IgD-negative memory B cell (primary cell): Measurements from ENCODE around the gene SPAG16. TPM values are rescaled to one million over a fixed set of nuclear protein-coding genes. Genes with fewer than 3 reads are reported as not detected.
"Not testable (repeated sequence)": the region's sequence is repeated elsewhere in the genome, so short reads cannot be mapped to it uniquely, and the experiment has no call there.

Source experiments
- H3K27ac Mint-ChIP-seq, 3 donors: one replicate each; pipeline ENCODE4 v1.8.0; 2020 to 2022; ENCODE audit warnings: mild to moderate bottlenecking in 3 of 3, mixed read lengths in 3 of 3, moderate library complexity in 1 of 3
- H3K27me3 Mint-ChIP-seq: one replicate; pipeline ENCODE4 v1.8.0; 2021; ENCODE audit warnings: mixed read lengths
- H3K36me3 Mint-ChIP-seq: one replicate; pipeline ENCODE4 v1.8.0; 2020; ENCODE audit warnings: mild to moderate bottlenecking, mixed read lengths
- H3K4me1 Mint-ChIP-seq, 3 donors: one replicate each; pipeline ENCODE4 v1.8.0; 2020 to 2022; ENCODE audit warnings: mixed read lengths in 3 of 3, mild to moderate bottlenecking in 1 of 3
- H3K4me3 Mint-ChIP-seq, 4 donors: one replicate each; pipeline ENCODE4 v1.8.0; 2020 to 2022; ENCODE audit warnings: mild to moderate bottlenecking in 4 of 4, mixed read lengths in 4 of 4, moderate library complexity in 3 of 4
- H3K9me3 Mint-ChIP-seq, 3 donors: one replicate each; pipeline ENCODE4 v1.8.0; 2020 to 2021; ENCODE audit warnings: mixed read lengths in 3 of 3, mild to moderate bottlenecking in 1 of 3
- polyA plus RNA-seq: library from polyadenylated mRNA; unstranded; fragments of 300-500 nt; fragmentation: Illumina TruSeq; gene quantifications from one replicate; pipeline ENCODE4 v1.2.3, GENCODE V29; 2021

SPAG16 gene
- polyA plus RNA-seq, 1 donor from 2014 or later: 9.1 TPM

DNA sequence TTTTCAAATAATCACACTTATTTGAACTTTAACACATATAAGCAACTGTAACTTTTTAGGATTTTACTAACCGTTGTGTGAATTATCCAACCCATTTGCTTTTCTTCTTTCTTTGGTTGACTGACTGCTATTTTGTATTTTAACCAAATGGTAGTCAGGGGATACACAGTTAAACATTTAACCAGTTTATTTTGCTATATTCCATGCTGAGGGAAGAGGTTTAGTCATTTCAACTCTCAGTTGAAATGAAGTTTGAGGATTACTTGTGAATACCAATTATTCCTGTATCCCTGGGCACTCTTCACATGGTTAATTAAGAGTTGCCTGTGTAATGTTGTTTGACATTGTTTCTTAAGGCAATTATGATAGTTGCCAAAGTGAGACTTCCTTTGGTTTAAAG, 1.9 kb downstream of the SPAG16 start:
- Mint-ChIP-seq H3K4me1 (peaks cover 23 to 30% (median 24%) of the 10 kb centered on the region in 3 donors), H3K27ac (no peak overlapping the region), H3K27me3 (no peaks in the 10 kb centered on the region), H3K9me3 (no peaks in the 10 kb centered on the region), H3K4me3 (peak overlapping the region in 1 of 4 donors; percentile 98), H3K36me3 (peaks cover 3% of the 10 kb centered on the region)

DNA sequence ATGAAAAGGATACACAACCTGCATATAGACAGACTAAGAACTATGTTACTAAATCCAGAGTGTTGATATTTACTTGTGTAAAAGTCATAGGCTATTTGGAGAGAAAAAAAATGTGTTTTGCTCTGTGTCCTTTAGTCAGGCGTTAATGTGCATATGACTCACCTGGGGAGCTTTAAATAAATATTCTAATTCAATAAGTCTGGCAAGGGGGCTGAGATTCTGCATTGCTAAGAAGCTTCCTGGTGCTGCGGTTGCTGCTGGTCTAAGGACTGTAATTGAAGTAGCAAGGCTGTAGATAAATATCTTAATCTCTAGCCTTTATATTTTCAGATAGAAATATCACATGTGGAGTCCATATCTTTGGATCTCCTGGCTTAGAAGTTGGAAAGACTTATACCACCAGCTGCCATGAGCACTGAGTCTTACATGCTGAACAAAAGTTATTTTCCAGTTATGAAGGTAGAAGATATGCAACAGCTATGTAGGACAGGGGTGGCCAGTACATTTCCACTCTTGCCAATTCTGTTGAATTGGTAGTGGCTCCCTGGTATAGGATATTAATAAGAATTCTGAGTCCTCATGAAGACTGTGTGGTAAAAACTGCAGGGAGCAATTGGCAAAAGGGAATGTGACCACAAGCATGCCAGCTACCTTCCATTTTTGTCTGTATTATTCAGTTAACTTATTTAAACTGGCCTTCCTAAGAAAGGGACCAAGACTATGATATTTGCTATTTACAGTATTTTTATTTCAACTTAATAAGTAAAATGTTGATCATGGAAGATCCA, 4.8 kb downstream of the SPAG16 start:
- peak overlapping the region in 1 of 3 donors; percentile 10 for H3K27ac Mint-ChIP-seq
- H3K9me3 Mint-ChIP-seq: no peaks in the 10 kb centered on the region
- H3K27me3 Mint-ChIP-seq: no peaks in the 10 kb centered on the region
- no peak overlapping the region for H3K4me3 Mint-ChIP-seq
- peaks cover 11 to 28% (median 14%) of the 10 kb centered on the region in 3 donors for H3K4me1 Mint-ChIP-seq
- peaks cover 2% of the 10 kb centered on the region for H3K36me3 Mint-ChIP-seq

DNA sequence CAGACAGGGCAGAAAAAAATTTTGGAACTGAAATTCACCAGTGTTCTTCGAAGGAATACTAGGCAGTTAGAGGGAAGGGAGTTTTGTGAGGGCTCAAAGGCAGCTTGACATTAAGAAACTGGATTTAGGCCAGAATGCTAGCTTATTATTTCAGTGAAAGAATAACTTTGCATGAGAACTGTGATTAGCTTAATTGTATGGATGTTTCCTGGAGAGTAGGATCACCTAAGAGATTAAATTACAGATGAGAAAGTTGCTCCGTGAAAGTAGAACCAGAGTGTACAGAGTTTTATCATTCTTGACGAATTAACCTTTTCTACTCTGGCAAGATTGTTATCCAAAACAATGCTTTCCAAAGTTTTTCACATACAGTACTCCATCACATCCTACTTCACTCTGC, 6.2 kb downstream of the SPAG16 start:
- Mint-ChIP-seq H3K9me3 (no peaks in the 10 kb centered on the region), H3K4me1 (peaks cover 5 to 15% (median 7%) of the 10 kb centered on the region in 3 donors), H3K27me3 (no peaks in the 10 kb centered on the region), H3K27ac (no peak overlapping the region), H3K4me3 (no peak overlapping the region), H3K36me3 (peaks cover 2% of the 10 kb centered on the region)

DNA sequence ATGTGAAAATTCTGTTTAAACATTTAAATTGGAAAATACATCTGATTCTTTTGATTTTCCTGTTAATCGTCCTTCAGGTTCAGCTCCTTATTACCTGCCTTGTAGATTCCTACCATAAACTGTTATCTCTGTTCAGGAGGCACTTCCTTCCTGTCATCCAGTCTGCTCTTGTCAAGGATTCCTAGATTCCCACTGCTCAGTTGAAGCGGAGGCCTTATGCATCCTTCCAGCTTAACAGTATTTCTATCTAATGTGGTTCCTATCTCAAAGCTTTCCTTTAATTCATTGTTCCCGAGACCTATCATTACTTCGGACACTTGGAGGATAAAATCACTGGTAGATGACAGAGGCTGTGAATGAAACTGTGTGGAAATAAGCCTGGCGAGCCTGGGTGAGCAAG, 12.0 kb downstream of the SPAG16 start:
- Mint-ChIP-seq H3K27me3 (no peaks in the 10 kb centered on the region), H3K36me3 (peaks cover 11% of the 10 kb centered on the region), H3K27ac (no peak overlapping the region), H3K4me1 (peaks cover 0 to 4% (median 0%) of the 10 kb centered on the region in 3 donors), H3K9me3 (no peaks in the 10 kb centered on the region), H3K4me3 (no peak overlapping the region)

DNA sequence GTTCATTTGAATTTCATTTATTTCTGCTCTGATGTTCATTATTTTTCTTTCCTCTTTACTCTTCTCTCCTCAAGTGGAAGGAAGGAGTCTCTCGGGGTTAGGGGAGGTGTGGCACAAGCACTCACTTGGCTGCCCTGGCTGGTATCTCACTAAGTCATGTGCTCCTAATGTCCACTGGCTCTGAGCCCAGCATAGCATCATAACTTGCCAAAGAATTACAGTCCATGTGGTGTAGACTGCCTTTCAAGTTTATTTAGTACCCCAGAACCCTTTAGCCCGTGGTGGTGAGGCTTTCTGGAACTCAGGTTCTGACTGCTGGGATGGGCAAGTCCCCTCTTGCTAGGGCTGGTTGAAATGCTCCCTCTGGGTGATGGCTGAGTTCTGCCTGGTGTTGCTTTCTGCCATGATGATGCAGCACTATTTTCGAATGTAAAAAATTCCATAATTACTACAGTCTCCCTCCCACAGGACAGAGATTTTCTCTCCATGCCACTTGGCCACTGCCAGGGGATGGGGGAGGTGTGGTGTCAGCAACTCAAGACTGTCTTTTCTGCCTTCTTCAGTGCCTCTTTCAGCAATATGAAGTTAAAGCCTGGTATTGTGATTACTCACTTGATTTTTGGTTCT, 22.2 kb downstream of the SPAG16 start:
- H3K36me3 Mint-ChIP-seq: peaks cover 25% of the 10 kb centered on the region
- peaks cover 9 to 22% (median 12%) of the 10 kb centered on the region in 3 donors for H3K9me3 Mint-ChIP-seq
- no peaks in the 10 kb centered on the region for H3K27me3 Mint-ChIP-seq
- H3K27ac Mint-ChIP-seq: no peak overlapping the region
- H3K4me3 Mint-ChIP-seq: no peak overlapping the region
- H3K4me1 Mint-ChIP-seq: no peaks in the 10 kb centered on the region

DNA sequence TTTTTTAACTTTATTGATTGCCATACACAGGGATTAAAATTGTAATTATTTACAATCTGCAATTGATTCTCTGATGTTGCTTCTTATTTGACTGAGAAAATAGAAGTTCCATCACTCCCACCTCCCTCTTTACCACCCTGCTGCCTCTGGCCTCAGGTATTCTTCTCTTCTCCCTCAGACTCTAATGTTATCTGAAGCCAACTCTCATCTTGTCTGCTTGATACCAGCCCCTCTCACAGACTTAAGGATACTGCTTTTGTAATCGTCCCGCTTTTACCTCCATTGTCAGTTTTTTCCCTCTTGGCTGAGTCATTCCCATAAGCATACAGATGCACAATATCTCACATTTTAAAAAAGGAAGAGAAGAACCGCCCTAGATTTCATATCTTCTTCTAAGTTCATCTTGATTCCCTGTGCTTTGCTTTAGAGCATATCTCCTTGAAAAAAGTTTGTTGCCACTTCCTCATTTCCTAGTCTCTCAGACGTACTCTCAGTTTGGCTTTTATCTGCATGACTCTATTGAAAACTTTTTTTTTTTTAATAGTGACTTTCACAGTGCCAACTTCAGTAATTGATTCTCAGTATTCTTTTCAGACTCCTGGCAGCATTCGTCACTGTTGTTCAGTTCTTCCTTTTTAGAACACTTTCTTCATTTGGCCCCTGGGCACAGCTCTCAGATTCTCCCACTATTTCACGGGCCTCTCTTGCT, 31.1 kb downstream of the SPAG16 start:
- H3K4me3 Mint-ChIP-seq: no peak overlapping the region
- peaks cover 8% of the 10 kb centered on the region for H3K36me3 Mint-ChIP-seq
- peak overlapping the region in 1 of 3 donors; percentile 8 for H3K27ac Mint-ChIP-seq
- no peaks in the 10 kb centered on the region for H3K27me3 Mint-ChIP-seq
- H3K9me3 Mint-ChIP-seq: no peaks in the 10 kb centered on the region
- peaks cover 0 to 5% (median 0%) of the 10 kb centered on the region in 3 donors for H3K4me1 Mint-ChIP-seq

DNA sequence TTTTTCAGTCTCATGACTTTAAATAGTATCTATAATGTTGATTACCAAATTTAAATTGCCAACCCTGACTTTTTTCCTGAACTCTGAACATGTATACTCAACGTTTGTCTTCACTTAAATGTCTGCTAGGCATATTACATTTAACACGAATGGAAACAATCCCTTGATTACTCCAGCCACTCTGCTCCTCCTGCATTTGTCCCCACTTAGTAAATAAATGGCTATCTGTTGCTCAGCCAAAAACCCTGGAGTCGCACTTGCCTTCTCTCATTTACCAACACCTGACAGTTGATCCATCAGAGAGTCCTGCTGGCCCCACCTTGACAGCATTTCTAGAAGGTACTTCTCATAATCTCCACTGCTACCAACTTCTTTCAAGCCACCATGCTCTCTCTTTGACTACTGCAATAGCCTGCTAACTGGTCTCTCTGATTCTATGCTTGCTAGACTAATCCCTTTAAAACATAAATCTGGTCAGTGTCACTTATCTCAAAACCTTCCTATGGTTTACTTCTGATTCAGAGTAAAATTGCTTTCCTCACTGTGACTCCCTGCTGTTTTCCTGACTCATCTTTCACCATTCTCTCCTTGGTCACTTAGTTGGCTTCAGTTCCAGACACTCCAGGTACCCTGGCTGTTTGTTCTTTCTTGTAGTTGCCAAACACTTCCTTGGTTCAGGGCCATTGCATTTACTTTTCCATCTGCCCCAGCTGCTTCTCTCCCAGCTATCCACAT, 31.9 kb downstream of the SPAG16 start:
- H3K4me3 Mint-ChIP-seq: no peak overlapping the region
- peaks cover 8% of the 10 kb centered on the region for H3K36me3 Mint-ChIP-seq
- H3K27ac Mint-ChIP-seq: peak overlapping the region in 1 of 3 donors; percentile 8
- H3K27me3 Mint-ChIP-seq: no peaks in the 10 kb centered on the region
- peaks cover 0 to 5% (median 0%) of the 10 kb centered on the region in 3 donors for H3K4me1 Mint-ChIP-seq
- no peaks in the 10 kb centered on the region for H3K9me3 Mint-ChIP-seq

DNA sequence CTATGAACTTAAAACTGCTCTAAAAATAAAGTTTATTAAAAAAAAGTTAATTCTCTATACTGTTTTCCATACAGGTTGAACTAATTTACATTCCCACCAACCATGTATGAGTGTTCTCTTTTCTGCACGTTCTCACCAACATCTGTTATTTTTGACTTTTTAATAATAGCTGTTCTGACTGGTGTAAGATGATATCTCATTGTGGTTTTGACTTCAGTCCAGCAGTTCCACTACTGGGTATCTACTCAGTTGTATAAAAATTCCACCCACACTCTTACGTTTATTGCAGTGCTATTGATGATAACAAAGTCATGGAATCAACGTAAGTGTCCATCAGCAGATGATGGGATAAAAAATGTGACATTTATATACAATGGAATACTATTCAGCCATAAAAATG, 33.7 kb downstream of the SPAG16 start:
- Mint-ChIP-seq H3K27me3 (no peaks in the 10 kb centered on the region), H3K9me3 (peaks cover 0 to 3% (median 2%) of the 10 kb centered on the region in 3 donors), H3K4me3 (no peak overlapping the region), H3K4me1 (peaks cover 0 to 5% (median 0%) of the 10 kb centered on the region in 3 donors), H3K36me3 (peaks cover 8% of the 10 kb centered on the region), H3K27ac (no peak overlapping the region)

DNA sequence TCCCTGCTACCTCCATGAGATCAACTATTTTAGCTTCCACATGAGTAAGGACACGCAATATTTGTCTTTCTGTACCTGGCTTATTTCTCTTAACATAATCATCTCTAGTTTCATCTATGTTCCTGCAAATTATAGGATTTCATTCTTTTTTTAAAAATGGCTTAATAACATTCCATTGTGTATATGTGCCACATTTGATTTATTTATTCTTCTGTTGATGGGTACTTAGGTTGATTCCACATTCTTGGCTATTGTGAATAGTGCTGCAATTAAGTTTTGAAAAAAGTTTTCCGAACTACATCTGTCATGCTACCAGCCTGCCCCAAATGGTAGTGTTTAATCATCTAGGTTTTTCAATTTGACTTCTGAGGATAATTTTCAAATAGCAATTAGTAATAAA, 36.3 kb downstream of the SPAG16 start:
- Mint-ChIP-seq H3K36me3 (peaks cover 17% of the 10 kb centered on the region), H3K27me3 (no peaks in the 10 kb centered on the region), H3K9me3 (peaks cover 2 to 3% (median 3%) of the 10 kb centered on the region in 3 donors), H3K4me3 (no peak overlapping the region), H3K4me1 (peaks cover 0 to 1% (median 0%) of the 10 kb centered on the region in 3 donors), H3K27ac (no peak overlapping the region)

DNA sequence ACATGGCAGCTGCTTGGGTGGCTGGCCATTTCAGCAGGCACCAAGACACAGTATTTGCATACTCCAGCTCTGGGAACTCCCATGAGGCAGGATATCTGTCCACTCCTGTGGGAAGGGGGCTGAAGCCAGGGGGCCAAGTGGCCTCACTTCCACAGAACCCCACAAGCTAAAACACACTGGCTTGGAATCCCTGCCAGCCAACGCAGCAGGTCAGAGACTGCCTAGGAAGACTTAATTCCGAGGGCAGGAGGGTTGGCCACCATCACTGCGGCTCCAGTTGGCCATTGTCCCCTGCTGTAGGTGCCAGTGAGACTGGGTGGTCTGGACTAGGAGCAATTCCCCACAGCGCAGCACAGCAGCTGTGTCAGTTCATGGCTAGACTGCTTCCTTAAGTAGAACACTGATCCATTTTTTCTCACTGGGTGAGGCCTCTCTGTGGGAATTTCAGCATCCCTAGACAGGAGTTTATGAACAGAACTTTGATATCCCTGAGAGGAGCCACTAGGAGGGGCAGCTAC, 52.0 kb downstream of the SPAG16 start:
- Mint-ChIP-seq H3K9me3 (peaks cover 3 to 40% (median 24%) of the 10 kb centered on the region in 3 donors), H3K4me3 (no peak overlapping the region), H3K36me3 (no peaks in the 10 kb centered on the region), H3K27me3 (no peaks in the 10 kb centered on the region), H3K4me1 (no peaks in the 10 kb centered on the region), H3K27ac (no peak overlapping the region)

DNA sequence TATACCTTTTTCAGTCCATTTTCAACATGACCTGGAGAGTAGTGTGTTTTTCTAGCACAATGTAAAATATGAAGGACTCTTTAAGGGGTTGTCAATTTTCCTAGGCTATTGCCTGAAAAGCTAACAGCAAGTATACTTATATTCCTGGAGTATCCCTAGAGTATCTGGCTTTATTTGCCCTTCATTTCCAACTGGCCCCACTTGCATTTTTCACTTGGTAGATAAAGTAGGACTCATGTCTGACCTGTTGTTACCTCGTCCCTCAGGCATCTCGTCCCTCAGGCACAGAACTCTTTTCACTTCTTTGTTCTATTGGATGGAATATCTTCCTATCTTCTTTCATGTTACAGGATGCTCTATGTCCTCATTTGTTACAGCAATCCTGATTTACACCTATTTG, 69.2 kb downstream of the SPAG16 start:
- Mint-ChIP-seq H3K4me3 (no peak overlapping the region), H3K27me3 (no peaks in the 10 kb centered on the region), H3K27ac (no peak overlapping the region), H3K4me1 (no peaks in the 10 kb centered on the region), H3K36me3 (peaks cover 3% of the 10 kb centered on the region), H3K9me3 (peaks cover 3 to 7% (median 6%) of the 10 kb centered on the region in 3 donors)

DNA sequence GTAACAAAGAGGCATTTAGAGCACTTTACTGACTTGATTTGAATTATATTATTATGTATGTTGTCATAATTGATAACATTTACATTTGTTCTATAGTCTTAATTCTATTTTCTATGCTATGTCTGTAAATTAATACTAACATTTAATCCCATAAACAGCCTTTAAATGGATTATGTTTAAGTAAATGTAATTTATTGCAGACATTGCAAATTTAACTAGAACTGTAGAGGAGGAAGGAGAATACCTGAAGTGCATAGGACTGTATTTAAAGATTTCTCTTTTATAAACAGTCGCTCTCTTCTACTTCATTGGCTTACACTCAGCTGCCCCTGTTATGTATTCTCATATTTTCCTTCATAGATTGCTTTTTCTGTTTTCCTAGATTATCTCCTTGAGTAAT, 92.4 kb downstream of the SPAG16 start:
- Mint-ChIP-seq H3K4me3 (no peak overlapping the region), H3K9me3 (peaks cover 0 to 2% (median 0%) of the 10 kb centered on the region in 3 donors), H3K27ac (no peak overlapping the region), H3K4me1 (no peaks in the 10 kb centered on the region), H3K36me3 (peaks cover 3% of the 10 kb centered on the region), H3K27me3 (no peaks in the 10 kb centered on the region)

DNA sequence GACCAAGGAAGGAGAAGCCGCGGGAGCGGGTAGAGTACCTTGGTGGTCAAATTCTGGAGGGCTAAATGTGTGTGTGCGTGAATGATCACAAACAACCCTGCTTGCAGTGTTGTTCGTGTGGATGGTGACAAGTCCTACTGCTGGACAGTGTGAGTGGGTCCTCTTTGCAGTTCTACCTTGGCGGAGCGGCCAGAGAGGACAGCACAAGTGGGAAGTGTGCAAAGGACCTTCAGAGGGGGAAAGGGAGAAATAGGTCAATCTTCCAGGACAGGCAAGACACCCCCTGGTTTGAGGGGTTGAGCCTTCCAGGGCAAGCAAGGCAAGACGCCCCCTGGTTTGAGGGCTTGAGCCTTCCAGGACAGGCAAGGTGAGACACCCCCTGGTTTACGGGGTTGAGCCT, 122.8 kb downstream of the SPAG16 start:
- H3K36me3 Mint-ChIP-seq, H3K27ac Mint-ChIP-seq, H3K9me3 Mint-ChIP-seq, H3K27me3 Mint-ChIP-seq, H3K4me3 Mint-ChIP-seq, H3K4me1 Mint-ChIP-seq: not testable (repeated sequence)

DNA sequence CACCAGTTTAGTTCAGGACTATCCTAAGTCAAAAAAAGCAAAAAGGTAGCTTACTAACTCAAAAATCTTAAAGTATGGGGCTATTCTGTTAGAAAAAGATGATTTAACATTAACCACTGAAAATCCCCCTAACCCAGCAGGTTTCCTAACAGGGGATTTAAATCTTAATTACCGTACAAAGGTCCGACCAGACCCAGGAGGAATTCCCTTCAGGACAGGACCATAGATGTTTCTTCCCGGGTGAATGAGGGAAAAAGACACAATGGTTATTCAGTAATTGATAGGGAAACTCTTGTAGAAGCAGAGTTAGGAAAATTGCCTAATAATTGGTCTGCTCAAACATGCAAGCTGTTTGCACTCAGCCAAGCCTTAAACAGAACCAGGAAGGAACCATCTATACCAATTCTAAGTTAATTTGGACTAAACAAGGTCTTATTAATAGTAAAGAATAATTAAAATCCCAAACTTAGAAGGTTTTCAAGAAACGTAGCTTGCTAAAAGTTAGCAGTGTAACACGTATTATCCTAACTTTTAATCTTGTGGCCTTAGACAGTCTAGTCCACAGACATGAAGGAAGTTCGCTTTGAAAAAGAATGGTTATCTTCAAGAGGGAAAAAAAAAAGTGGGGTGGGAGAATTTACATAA, 124.3 kb downstream of the SPAG16 start:
- H3K27ac Mint-ChIP-seq, H3K4me1 Mint-ChIP-seq, H3K27me3 Mint-ChIP-seq, H3K36me3 Mint-ChIP-seq, H3K9me3 Mint-ChIP-seq, H3K4me3 Mint-ChIP-seq: not testable (repeated sequence)
